GM12875 (cell line): ENCODE data around the gene METTL27.
"Not testable (repeated sequence)": the region's sequence is repeated elsewhere in the genome, so short reads cannot be mapped to it uniquely, and the experiment has no call there.

Source experiments
- H3K4me3 ChIP-seq: one replicate; pipeline ENCODE4 v1.5.1; 2011; ENCODE audit warnings: low read depth, low read length, control low read depth
- TF ChIP-seq, protein P1 (sequence below): IDR thresholded peaks from 2 replicates; pipeline ENCODE4 v1.5.1; 2011; ENCODE audit warnings: low read depth, mild to moderate bottlenecking, control low read depth, inconsistent platforms, low read length, moderate library complexity, borderline replicate concordance; ENCODE audit not compliant: insufficient read depth

The METTL27 gene

DNA sequence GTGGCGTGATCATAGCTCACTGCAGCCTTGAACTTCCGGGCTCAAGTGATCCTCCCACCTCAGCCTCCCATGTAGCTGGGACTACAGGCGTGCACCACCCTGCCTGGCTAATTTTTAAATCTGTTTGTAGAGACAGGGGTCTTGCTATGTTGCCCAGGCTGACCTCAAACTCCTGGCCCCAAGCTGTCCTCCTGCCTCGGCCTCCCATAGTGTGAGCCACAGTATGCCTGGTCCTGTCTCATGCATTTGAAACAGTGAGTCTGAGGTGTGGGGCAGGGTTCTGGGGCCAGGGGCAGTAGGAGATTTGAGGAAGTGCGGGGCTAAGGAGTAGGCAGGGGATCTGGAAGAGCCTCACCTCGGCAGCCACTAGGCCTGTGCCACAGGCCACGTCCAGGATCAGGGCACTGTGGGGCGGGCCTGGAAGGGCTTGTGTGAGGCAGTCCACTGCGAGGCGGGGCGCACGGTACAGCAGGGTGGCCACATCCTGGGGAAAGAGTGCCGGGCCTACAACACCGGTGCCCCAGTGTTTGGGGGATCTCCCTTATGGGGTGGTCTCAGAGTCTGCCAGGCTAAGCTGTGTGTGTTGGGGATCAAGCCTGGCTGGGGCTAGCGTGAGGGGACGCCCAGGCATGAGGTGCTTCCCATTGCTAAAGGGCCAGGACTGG is 1.5 kb downstream of the METTL27 start:
- H3K4me3 ChIP-seq = no peak overlapping the region
- TF ChIP-seq, protein P1, sequence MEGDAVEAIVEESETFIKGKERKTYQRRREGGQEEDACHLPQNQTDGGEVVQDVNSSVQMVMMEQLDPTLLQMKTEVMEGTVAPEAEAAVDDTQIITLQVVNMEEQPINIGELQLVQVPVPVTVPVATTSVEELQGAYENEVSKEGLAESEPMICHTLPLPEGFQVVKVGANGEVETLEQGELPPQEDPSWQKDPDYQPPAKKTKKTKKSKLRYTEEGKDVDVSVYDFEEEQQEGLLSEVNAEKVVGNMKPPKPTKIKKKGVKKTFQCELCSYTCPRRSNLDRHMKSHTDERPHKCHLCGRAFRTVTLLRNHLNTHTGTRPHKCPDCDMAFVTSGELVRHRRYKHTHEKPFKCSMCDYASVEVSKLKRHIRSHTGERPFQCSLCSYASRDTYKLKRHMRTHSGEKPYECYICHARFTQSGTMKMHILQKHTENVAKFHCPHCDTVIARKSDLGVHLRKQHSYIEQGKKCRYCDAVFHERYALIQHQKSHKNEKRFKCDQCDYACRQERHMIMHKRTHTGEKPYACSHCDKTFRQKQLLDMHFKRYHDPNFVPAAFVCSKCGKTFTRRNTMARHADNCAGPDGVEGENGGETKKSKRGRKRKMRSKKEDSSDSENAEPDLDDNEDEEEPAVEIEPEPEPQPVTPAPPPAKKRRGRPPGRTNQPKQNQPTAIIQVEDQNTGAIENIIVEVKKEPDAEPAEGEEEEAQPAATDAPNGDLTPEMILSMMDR = no peak

DNA sequence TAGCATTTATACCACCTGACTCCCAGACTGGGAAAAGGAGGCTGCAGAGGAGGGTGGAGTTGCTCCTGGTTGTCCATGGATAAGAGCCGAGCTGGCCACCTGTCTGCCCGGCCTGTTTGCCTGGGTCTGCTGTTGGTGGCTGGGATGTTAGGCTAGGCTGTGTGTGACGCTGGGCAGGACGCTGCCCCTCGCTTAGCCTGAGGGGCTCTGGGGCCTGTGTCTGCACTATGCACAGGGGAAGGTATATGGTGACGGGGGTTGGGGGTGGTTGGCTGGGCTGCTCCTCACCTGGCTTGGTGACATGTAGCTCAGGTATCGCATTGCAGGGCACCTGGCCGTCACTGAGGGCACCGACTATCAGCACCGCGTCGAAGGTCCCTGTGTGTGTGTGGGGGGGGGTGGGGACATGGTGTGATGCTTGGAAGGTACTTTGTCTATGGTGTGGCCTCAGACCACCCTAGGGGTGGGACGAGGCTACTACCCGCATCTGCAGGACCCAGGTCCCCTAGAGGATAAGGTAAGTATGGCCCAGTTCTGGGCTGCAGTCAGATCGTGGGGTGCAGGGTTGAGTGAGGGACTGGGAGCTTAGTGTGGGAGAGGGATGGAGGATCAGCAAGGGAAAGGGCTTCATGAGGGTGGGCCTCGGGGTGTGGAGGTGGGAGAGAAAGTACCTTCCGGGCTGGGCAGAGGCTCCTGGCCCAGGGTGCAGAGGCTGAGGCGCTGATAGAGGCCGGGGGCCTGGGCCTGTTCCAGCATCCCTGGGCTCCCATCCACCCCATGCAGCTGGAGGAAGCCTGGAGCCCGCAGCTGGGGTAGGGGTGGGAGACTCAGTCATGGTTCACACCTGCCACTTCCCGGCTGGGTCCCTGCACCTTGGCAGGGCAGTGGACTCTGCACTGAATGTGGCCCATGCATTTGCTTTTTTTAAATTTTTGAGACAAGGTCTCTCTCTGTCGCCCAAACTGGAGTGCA is 2.3 kb downstream of the METTL27 start:
- H3K4me3 ChIP-seq = no peak overlapping the region
- TF ChIP-seq, protein P1 = peak; percentile 22; the same call in 1 of the 2 replicates

DNA sequence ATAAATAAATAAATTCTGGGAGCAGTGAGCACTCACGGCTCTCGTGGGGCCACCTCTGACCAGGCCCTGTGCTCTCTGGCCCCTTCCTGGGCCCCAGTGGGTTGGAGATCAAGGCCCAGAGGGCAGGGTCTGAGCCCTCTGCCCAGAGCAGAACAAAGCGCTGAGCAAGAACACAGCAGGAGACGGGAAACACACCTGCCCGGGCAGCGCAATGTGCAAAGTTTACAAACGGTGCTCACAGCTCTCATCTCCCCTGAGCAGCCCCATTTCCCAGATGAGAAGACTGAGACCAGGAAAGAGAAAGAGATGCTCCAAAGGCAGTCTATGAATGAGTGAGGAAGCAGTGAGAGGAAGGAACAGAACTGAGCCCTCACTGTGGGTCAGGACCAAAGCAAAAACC is 3.0 kb downstream of the METTL27 start:
- no peak overlapping the region for H3K4me3 ChIP-seq
- TF ChIP-seq, protein P1 = no peak

DNA sequence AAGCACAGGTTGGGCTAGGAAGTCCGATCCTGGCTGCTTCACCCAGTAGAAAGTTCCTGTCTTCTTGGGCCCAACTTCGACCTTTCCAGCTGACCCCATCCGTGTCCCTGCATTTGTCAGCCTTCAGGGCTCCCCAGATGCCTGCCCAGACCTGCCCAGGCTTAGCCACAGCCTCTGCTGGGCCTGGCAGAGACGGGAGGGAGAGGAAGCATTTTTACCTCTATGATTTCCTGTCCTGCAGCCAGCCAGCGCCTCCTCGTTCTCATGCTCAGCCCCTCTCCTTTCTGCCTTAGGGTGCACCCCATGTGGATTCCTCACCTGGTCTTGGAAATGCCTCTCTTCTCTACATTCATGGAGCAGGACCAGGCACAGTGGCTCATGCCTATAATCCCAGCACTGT is 3.7 kb downstream of the METTL27 start:
- TF ChIP-seq, protein P1 = no peak
- H3K4me3 ChIP-seq = no peak overlapping the region

DNA sequence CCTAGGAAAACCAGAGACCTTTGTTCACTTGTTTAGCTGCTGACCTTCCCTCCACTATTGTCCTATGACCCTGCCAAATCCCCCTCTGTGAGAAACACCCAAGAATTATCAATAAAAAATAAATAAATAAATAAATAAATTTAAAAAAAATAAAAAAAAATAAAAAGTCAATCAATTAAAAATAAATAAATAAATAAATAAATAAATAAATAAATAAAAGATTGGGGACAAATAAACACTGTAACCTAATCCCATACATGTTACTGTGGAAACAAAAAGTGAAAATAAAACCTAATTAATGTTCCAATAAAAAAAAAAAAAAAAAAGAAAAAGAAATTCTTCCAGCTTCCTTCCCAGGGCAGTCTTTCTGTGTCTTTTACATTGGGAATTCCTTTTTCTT is 5.1 kb downstream of the METTL27 start:
- H3K4me3 ChIP-seq = not testable (repeated sequence)

DNA sequence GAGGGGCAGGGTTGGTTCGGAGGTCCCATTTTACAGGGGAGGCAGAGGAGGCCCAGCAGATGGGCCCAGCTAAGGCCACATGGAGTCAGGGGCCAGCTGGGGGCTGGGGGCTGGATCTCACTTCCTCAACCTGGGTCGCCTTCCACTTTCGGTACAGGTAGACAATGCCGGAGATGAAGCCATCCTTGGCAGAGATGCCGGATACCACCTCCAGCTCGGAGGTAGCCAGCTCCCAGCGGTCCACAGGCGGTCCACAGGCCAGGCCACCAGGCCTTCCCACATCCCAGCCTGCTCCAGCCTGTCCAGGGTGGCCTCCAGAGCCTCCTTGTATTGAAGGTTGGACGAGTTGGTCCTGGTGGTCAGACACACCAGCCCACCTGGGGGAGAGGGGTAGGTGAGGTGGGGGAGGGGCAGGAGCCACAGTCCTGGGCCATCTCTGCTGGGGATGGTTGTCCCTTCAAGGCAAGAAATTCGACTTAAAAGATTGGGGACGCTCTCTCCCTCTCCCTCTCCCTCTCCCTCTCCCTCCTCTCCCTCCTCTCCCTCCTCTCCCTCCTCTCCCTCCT is 7.6 kb downstream of the METTL27 start:
- TF ChIP-seq, protein P1 = no peak
- no peak overlapping the region for H3K4me3 ChIP-seq

DNA sequence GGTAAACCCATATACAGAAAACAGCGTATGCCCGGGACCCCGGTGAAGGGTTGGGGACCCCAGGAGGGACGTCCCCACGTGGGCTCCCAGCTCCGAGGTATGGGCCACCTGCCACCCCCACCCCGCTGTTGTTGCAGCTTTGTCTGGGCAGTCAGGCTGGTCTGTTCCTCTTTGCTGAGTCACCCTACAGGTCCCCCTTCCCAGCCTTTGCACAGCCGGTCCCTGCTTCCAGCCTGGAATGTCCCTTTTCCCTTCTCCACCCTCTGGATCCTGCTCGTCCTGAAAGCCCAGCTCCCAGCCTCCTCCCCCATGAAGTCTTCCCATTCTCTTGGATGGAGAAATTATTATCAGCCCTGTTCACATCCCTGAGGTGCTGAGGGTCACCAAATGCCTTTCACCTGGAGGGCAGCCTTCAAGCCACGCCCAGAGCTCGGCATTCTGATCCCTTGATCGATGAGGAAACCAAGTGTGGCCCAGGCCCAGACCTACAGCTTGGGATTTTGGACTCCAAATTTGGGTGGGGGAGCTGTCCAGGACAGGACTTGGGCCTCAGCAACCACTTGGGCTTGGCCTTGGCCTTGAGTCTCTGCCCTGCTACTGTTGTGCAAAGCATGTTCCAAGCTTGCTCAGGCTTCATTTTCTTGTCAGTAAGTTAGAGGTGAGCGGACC is 8.9 kb downstream of the METTL27 start:
- H3K4me3 ChIP-seq = no peak overlapping the region

More for the DNA sequence above, 8.9 kb downstream of the METTL27 start:
- TF ChIP-seq, protein P1 = no peak
